Epidermal melanocyte (primary cell): ENCODE data around the gene MGP.

Source experiments
- DNase-seq: peaks from one replicate; pipeline ENCODE4 v3.0.0; 2011; ENCODE audit warnings: low spot score; ENCODE audit not compliant: insufficient read length

Gene MGP

GRCh38 chr12:14903386-14904098, 17.9 kb upstream of the MGP start:
- no peak for DNase-seq

GRCh38 chr12:14902465-14902864, 16.8 kb upstream of the MGP start:
- no peak for DNase-seq

- no peak for DNase-seq
Observed at GRCh38 chr12:14901228-14901562, 15.5 kb upstream of the MGP start.

GRCh38 chr12:14900521-14901227, 15.0 kb upstream of the MGP start:
- DNase-seq: no peak

- DNase-seq: no peak
Observed at GRCh38 chr12:14896521-14897169, 11.0 kb upstream of the MGP start.

- DNase-seq: no peak
Observed at GRCh38 chr12:14893506-14894250, 8.0 kb upstream of the MGP start.

GRCh38 chr12:14892726-14893505, 7.3 kb upstream of the MGP start:
- no peak for DNase-seq

- no peak for DNase-seq
Observed at GRCh38 chr12:14890701-14891100, 5.0 kb upstream of the MGP start.

- no peak for DNase-seq
Observed at GRCh38 chr12:14886271-14886670, 617 bp upstream of the MGP start.

- DNase-seq: no peak
Observed at GRCh38 chr12:14884458-14884878, 1.2 kb downstream of the MGP start.

- DNase-seq: no peak
Observed at GRCh38 chr12:14883686-14884085, 2.0 kb downstream of the MGP start.

GRCh38 chr12:14880890-14881453, 4.7 kb downstream of the MGP start:
- DNase-seq: no peak

GRCh38 chr12:14879222-14879933, 6.3 kb downstream of the MGP start:
- DNase-seq: no peak

GRCh38 chr12:14878488-14878887, 7.2 kb downstream of the MGP start:
- DNase-seq: no peak

GRCh38 chr12:14876833-14877232, 8.8 kb downstream of the MGP start:
- no peak for DNase-seq

GRCh38 chr12:14874882-14875281, 10.8 kb downstream of the MGP start:
- DNase-seq: no peak

- DNase-seq: no peak
Observed at GRCh38 chr12:14873440-14874185, 12.0 kb downstream of the MGP start.

GRCh38 chr12:14871886-14872285, 13.8 kb downstream of the MGP start:
- no peak for DNase-seq

GRCh38 chr12:14871247-14871646, 14.4 kb downstream of the MGP start:
- no peak for DNase-seq
